Measurements from ENCODE around the gene PPP2R1B.
"Not testable (repeated sequence)": the region's sequence is repeated elsewhere in the genome, so short reads cannot be mapped to it uniquely, and the experiment has no call there.

The PPP2R1B gene

GRCh38 chr11:111765984-111766833, at the start of gene PPP2R1B:
Gene PPP2R1B (minus strand): TSS chr11:111766389. CDS start chr11:111766361, 28 bp downstream.
- DNase-seq, result peak; percentile 71 to 72

- no peak for DNase-seq
Observed at GRCh38 chr11:111815489-111815888, 49.3 kb upstream of the PPP2R1B start.

- no peak for DNase-seq
Observed at GRCh38 chr11:111814557-111815320, 48.5 kb upstream of the PPP2R1B start.

GRCh38 chr11:111814106-111814505, 47.9 kb upstream of the PPP2R1B start:
- no peak for DNase-seq

GRCh38 chr11:111812211-111812610, 46.0 kb upstream of the PPP2R1B start:
- DNase-seq, result no peak

GRCh38 chr11:111811445-111811844, 45.3 kb upstream of the PPP2R1B start:
- no peak for DNase-seq

- no peak for DNase-seq
Observed at GRCh38 chr11:111808834-111809233, 42.6 kb upstream of the PPP2R1B start.

GRCh38 chr11:111808063-111808588, 41.9 kb upstream of the PPP2R1B start:
- DNase-seq, result no peak

- no peak for DNase-seq
Observed at GRCh38 chr11:111807076-111807475, 40.9 kb upstream of the PPP2R1B start.

GRCh38 chr11:111801135-111801534, 34.9 kb upstream of the PPP2R1B start:
- DNase-seq, result no peak

- no peak for DNase-seq
Observed at GRCh38 chr11:111798279-111798678, 32.1 kb upstream of the PPP2R1B start.

- DNase-seq, result no peak
Observed at GRCh38 chr11:111797145-111797581, 31.0 kb upstream of the PPP2R1B start.

GRCh38 chr11:111796696-111797095, 30.5 kb upstream of the PPP2R1B start:
- no peak for DNase-seq

GRCh38 chr11:111795334-111795985, 29.3 kb upstream of the PPP2R1B start:
- no peak for DNase-seq

- no peak for DNase-seq
Observed at GRCh38 chr11:111793863-111794262, 27.7 kb upstream of the PPP2R1B start.

- no peak for DNase-seq
Observed at GRCh38 chr11:111792955-111793500, 26.8 kb upstream of the PPP2R1B start.

- no peak for DNase-seq
Observed at GRCh38 chr11:111792314-111792713, 26.1 kb upstream of the PPP2R1B start.

- no peak for DNase-seq
Observed at GRCh38 chr11:111788464-111788863, 22.3 kb upstream of the PPP2R1B start.

- DNase-seq, result no peak
Observed at GRCh38 chr11:111788051-111788450, 21.9 kb upstream of the PPP2R1B start.

GRCh38 chr11:111785886-111786412, 19.8 kb upstream of the PPP2R1B start:
- DNase-seq, result no peak

- no peak for DNase-seq
Observed at GRCh38 chr11:111785076-111785475, 18.9 kb upstream of the PPP2R1B start.

- DNase-seq, result not testable (repeated sequence)
Observed at GRCh38 chr11:111784311-111784710, 18.1 kb upstream of the PPP2R1B start.

Measured in NCI-H2081 (cell line).